SU-DHL-6 (cell line): ENCODE data around the gene SMOC1.

Source experiments
- EZH2phosphoT487 ChIP-seq: fragments of 200-600 bp; sonication (generic), shearing (Covaris generic); conservative IDR thresholded peaks from 2 replicates; pipeline ENCODE4 v1.6.1; 2018; ENCODE audit warnings: mild to moderate bottlenecking, antibody characterized with exemption, low read length, moderate library complexity, mixed read lengths
- TF ChIP-seq, protein P1 (sequence below): fragments of 200-600 bp; sonication (generic); IDR thresholded peaks from one replicate; pipeline ENCODE4 v1.5.1; 2017; ENCODE audit warnings: antibody characterized with exemption, mild to moderate bottlenecking, low read length, moderate library complexity; ENCODE audit not compliant: insufficient read depth, poor library complexity, severe bottlenecking

DNA sequence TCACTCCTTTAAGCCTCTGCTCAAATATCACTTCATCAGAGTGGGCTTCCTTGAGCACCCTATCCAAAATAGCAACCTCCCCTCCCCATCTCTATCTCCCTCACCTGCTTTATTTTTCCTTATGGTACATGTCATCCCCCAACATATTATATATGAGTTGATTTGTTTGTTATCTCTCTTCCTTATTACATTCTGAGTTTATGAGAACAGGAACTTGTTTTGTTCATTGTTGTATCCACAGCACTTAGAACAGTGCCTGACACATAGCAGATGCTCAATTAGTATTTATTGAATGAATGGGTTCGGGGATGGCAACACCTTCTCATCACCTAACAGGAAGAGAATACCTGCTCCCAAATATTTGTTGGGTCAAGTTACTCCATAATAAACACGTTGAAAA is 24.6 kb upstream of the SMOC1 start:
- TF ChIP-seq, protein P1, sequence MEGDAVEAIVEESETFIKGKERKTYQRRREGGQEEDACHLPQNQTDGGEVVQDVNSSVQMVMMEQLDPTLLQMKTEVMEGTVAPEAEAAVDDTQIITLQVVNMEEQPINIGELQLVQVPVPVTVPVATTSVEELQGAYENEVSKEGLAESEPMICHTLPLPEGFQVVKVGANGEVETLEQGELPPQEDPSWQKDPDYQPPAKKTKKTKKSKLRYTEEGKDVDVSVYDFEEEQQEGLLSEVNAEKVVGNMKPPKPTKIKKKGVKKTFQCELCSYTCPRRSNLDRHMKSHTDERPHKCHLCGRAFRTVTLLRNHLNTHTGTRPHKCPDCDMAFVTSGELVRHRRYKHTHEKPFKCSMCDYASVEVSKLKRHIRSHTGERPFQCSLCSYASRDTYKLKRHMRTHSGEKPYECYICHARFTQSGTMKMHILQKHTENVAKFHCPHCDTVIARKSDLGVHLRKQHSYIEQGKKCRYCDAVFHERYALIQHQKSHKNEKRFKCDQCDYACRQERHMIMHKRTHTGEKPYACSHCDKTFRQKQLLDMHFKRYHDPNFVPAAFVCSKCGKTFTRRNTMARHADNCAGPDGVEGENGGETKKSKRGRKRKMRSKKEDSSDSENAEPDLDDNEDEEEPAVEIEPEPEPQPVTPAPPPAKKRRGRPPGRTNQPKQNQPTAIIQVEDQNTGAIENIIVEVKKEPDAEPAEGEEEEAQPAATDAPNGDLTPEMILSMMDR, result no peak
- TF ChIP-seq EZH2phosphoT487, result no peak
